GM23338 (cell line): ENCODE data around the gene HIVEP2. TPM values are rescaled to one million over a fixed set of nuclear protein-coding genes. Genes with fewer than 3 reads are reported as not detected.

Experiments
- ATAC-seq: fragments of 200-7000 bp; cut with Tn5 transposase; 3 replicates; pipeline ENCODE4 v1.9.1; 2020
- DNase-seq: peaks from one replicate; pipeline ENCODE4 v3.0.0-alpha.2; 2015; ENCODE audit warnings: low spot score
- H2AFZ ChIP-seq: fragments of 200-600 bp; sonication (generic); 2 replicates; pipeline ENCODE4 v1.8.0; 2016; ENCODE audit warnings: antibody characterized with exemption, mild to moderate bottlenecking, moderate library complexity
- H3F3A ChIP-seq: fragments of 200-600 bp; sonication (generic); replicated peaks from 2 replicates; pipeline ENCODE4 v1.8.0; 2017; ENCODE audit warnings: antibody characterized with exemption, mixed run types, low read depth
- H3K27ac ChIP-seq: fragments of 200-600 bp; sonication (generic); 2 replicates; pipeline ENCODE4 v1.6.1; 2016; ENCODE audit warnings: low read depth
- H3K27me3 ChIP-seq: fragments of 200-600 bp; sonication (generic); 2 replicates; pipeline ENCODE4 v1.8.0; 2016; ENCODE audit warnings: mild to moderate bottlenecking, mixed run types, moderate library complexity; ENCODE audit not compliant: insufficient read depth
- H3K36me3 ChIP-seq: fragments of 200-600 bp; sonication (generic); 2 replicates; pipeline ENCODE4 v1.8.0; 2016; ENCODE audit warnings: mild to moderate bottlenecking; ENCODE audit not compliant: insufficient read depth
- H3K4me1 ChIP-seq: fragments of 200-600 bp; sonication (generic); 2 replicates; pipeline ENCODE4 v1.8.0; 2016; ENCODE audit warnings: mild to moderate bottlenecking, moderate library complexity; ENCODE audit not compliant: insufficient read depth
- H3K4me2 ChIP-seq: fragments of 200-600 bp; sonication (generic); 2 replicates; pipeline ENCODE4 v1.7.1; 2017; ENCODE audit warnings: mixed run types
- H3K4me3 ChIP-seq: fragments of 200-600 bp; sonication (generic); 2 replicates; pipeline ENCODE4 v1.6.1; 2016; ENCODE audit warnings: mixed run types
- H3K79me2 ChIP-seq: fragments of 200-600 bp; sonication (generic); replicated peaks from 2 replicates; pipeline ENCODE4 v1.8.0; 2017; ENCODE audit warnings: mild to moderate bottlenecking; ENCODE audit not compliant: insufficient read depth
- H3K9me2 ChIP-seq: fragments of 200-600 bp; sonication (generic); 2 replicates; pipeline ENCODE4 v1.8.0; 2017; ENCODE audit not compliant: insufficient read depth
- H4K20me1 ChIP-seq: fragments of 200-600 bp; sonication (generic); replicated peaks from 2 replicates; pipeline ENCODE4 v1.8.0; 2017; ENCODE audit warnings: mild to moderate bottlenecking; ENCODE audit not compliant: insufficient read depth
- H3K27ac Mint-ChIP-seq: 2 replicates; pipeline ENCODE4 v1.8.0; 2020; ENCODE audit warnings: inconsistent platforms, mild to moderate bottlenecking, moderate library complexity, mixed read lengths
- H3K27me3 Mint-ChIP-seq: 3 replicates; pipeline ENCODE4 v1.8.0; 2022; ENCODE audit warnings: low read depth, mild to moderate bottlenecking, moderate library complexity, mixed read lengths, inconsistent platforms; ENCODE audit not compliant: insufficient read depth, poor library complexity
- H3K36me3 Mint-ChIP-seq: 3 replicates; pipeline ENCODE4 v1.8.0; 2021; ENCODE audit warnings: low read depth, mild to moderate bottlenecking, inconsistent platforms, moderate library complexity, mixed read lengths
- H3K4me1 Mint-ChIP-seq: 3 replicates; pipeline ENCODE4 v1.8.0; 2020; ENCODE audit warnings: mild to moderate bottlenecking, inconsistent platforms, mixed read lengths
- H3K4me3 Mint-ChIP-seq: 3 replicates; pipeline ENCODE4 v1.8.0; 2021; ENCODE audit warnings: moderate library complexity, mild to moderate bottlenecking, inconsistent platforms, mixed read lengths
- H3K9me3 Mint-ChIP-seq: 3 replicates; pipeline ENCODE4 v1.8.0; 2020; ENCODE audit warnings: moderate library complexity, mild to moderate bottlenecking, inconsistent platforms, mixed read lengths
- CREB1 ChIP-seq: fragments of 250-450 bp; sonication (Bioruptor Pico); IDR thresholded peaks from 2 replicates; pipeline ENCODE4 v1.5.0; 2020; ENCODE audit warnings: low read depth, mild to moderate bottlenecking, moderate library complexity
- CTCF ChIP-seq, 2 experiments: fragments of 200-600 bp in 1 of 2; sonication (generic) in 1 of 2; conservative IDR thresholded peaks; 2 replicates each; pipeline versions ENCODE4 v1.5.1 to v1.6.1; 2016 to 2017; ENCODE audit warnings: antibody characterized with exemption in 2 of 2, low read depth in 2 of 2, mild to moderate bottlenecking in 2 of 2, moderate library complexity in 1 of 2
- ETS1 ChIP-seq: IDR thresholded peaks from 2 replicates; pipeline ENCODE4 v1.6.1; 2016; ENCODE audit warnings: antibody characterized with exemption
- EZH2 ChIP-seq: fragments of 200-600 bp; sonication (generic); IDR thresholded peaks from one replicate; pipeline ENCODE4 v1.8.0; 2017; ENCODE audit warnings: antibody characterized with exemption, mild to moderate bottlenecking, low read depth; ENCODE audit not compliant: unreplicated experiment
- JUNB ChIP-seq: IDR thresholded peaks from one replicate; pipeline ENCODE4 v1.6.1; 2016; ENCODE audit warnings: antibody characterized with exemption; ENCODE audit not compliant: unreplicated experiment
- NANOG ChIP-seq: IDR thresholded peaks from 2 replicates; pipeline ENCODE4 v1.6.1; 2016; ENCODE audit warnings: antibody characterized with exemption, borderline replicate concordance
- POLR2AphosphoS5 ChIP-seq: IDR thresholded peaks from 2 replicates; pipeline ENCODE4 v1.6.1; 2016; ENCODE audit warnings: antibody characterized with exemption, low read depth
- REST ChIP-seq: IDR thresholded peaks from one replicate; pipeline ENCODE4 v1.6.1; 2018; ENCODE audit warnings: antibody characterized with exemption; ENCODE audit not compliant: unreplicated experiment
- STAT1 ChIP-seq: IDR thresholded peaks from one replicate; pipeline ENCODE4 v1.6.1; 2016; ENCODE audit warnings: antibody characterized with exemption; ENCODE audit not compliant: unreplicated experiment
- ZNF331 ChIP-seq: fragments of 250-450 bp; sonication (Bioruptor Pico); IDR thresholded peaks from 2 replicates; pipeline ENCODE4 v1.5.0; 2020; ENCODE audit warnings: low read depth, mild to moderate bottlenecking, moderate library complexity
- polyA plus RNA-seq: library from polyadenylated mRNA; unstranded; fragments of >200 nt; fragmentation: Nextera tagmentation; extraction: Ambion mirVana; gene quantifications from 2 replicates; pipeline ENCODE4 v1.2.1, GENCODE V29; 2016
- total RNA-seq: library from RNA; depleted of rRNA; stranded (reverse); fragments of >200 nt; shearing (Covaris generic); gene quantifications from 2 replicates; pipeline ENCODE4 v1.2.3, GENCODE V29; 2014
- TF ChIP-seq, protein P1 (sequence below): fragments of 250-450 bp; sonication (Bioruptor Pico); IDR thresholded peaks from 2 replicates; pipeline ENCODE4 v1.5.0; 2020; ENCODE audit warnings: mild to moderate bottlenecking, moderate library complexity

Gene HIVEP2
- total and polyA plus RNA-seq, 2 experiments from 2014 or later, result 1.5 to 7.4 TPM

GRCh38 chr6:142914937-142915697, 29.9 kb downstream of the HIVEP2 start:
- Histone ChIP-seq H4K20me1 (no peaks in the 10 kb centered on the region), H3K27me3 (no peaks in the 10 kb centered on the region), H3K79me2 (peaks cover 9% of the 10 kb centered on the region; the same call in 1 of the 2 replicates), H3F3A (no peaks in the 10 kb centered on the region), H3K36me3 (no peaks in the 10 kb centered on the region), H3K4me3 (no peak overlapping the region), H3K9me2 (no peaks in the 10 kb centered on the region; the same call in 1 of the 2 replicates), H3K4me1 (peaks cover 12% of the 10 kb centered on the region), H3K27ac (no peak overlapping the region), H2AFZ (no peak overlapping the region), H3K4me2 (no peak overlapping the region)
- H3K27me3 Mint-ChIP-seq, result no peaks in the 10 kb centered on the region
- DNase-seq, result no peak
- H3K4me3 Mint-ChIP-seq, result no peak overlapping the region
- H3K27ac Mint-ChIP-seq, result no peak overlapping the region
- TF ChIP-seq ETS1, result no peak
- no peak for TF ChIP-seq EZH2
- TF ChIP-seq ZNF331, result no peak
- no peak for TF ChIP-seq STAT1
- TF ChIP-seq REST, result no peak
- TF ChIP-seq, protein P1, sequence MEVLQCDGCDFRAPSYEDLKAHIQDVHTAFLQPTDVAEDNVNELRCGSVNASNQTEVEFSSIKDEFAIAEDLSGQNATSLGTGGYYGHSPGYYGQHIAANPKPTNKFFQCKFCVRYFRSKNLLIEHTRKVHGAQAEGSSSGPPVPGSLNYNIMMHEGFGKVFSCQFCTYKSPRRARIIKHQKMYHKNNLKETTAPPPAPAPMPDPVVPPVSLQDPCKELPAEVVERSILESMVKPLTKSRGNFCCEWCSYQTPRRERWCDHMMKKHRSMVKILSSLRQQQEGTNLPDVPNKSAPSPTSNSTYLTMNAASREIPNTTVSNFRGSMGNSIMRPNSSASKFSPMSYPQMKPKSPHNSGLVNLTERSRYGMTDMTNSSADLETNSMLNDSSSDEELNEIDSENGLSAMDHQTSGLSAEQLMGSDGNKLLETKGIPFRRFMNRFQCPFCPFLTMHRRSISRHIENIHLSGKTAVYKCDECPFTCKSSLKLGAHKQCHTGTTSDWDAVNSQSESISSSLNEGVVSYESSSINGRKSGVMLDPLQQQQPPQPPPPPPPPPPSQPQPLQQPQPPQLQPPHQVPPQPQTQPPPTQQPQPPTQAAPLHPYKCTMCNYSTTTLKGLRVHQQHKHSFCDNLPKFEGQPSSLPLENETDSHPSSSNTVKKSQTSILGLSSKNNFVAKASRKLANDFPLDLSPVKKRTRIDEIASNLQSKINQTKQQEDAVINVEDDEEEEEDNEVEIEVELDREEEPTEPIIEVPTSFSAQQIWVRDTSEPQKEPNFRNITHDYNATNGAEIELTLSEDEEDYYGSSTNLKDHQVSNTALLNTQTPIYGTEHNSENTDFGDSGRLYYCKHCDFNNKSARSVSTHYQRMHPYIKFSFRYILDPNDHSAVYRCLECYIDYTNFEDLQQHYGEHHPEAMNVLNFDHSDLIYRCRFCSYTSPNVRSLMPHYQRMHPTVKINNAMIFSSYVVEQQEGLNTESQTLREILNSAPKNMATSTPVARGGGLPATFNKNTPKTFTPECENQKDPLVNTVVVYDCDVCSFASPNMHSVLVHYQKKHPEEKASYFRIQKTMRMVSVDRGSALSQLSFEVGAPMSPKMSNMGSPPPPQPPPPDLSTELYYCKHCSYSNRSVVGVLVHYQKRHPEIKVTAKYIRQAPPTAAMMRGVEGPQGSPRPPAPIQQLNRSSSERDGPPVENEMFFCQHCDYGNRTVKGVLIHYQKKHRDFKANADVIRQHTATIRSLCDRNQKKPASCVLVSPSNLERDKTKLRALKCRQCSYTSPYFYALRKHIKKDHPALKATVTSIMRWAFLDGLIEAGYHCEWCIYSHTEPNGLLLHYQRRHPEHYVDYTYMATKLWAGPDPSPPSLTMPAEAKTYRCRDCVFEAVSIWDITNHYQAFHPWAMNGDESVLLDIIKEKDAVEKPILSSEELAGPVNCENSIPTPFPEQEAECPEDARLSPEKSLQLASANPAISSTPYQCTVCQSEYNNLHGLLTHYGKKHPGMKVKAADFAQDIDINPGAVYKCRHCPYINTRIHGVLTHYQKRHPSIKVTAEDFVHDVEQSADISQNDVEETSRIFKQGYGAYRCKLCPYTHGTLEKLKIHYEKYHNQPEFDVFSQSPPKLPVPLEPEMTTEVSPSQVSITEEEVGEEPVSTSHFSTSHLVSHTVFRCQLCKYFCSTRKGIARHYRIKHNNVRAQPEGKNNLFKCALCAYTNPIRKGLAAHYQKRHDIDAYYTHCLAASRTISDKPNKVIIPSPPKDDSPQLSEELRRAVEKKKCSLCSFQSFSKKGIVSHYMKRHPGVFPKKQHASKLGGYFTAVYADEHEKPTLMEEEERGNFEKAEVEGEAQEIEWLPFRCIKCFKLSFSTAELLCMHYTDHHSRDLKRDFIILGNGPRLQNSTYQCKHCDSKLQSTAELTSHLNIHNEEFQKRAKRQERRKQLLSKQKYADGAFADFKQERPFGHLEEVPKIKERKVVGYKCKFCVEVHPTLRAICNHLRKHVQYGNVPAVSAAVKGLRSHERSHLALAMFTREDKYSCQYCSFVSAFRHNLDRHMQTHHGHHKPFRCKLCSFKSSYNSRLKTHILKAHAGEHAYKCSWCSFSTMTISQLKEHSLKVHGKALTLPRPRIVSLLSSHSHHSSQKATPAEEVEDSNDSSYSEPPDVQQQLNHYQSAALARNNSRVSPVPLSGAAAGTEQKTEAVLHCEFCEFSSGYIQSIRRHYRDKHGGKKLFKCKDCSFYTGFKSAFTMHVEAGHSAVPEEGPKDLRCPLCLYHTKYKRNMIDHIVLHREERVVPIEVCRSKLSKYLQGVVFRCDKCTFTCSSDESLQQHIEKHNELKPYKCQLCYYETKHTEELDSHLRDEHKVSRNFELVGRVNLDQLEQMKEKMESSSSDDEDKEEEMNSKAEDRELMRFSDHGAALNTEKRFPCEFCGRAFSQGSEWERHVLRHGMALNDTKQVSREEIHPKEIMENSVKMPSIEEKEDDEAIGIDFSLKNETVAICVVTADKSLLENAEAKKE (CRISPR knock-in tag), result no peak
- TF ChIP-seq CREB1 (CRISPR knock-in tag), result no peak
- TF ChIP-seq POLR2AphosphoS5, result no peak
- no peak for TF ChIP-seq JUNB
- no peak for TF ChIP-seq NANOG
- no peak for TF ChIP-seq CTCF (conservative IDR thresholded peaks at IDR 0.05; ENCODE audit: low read depth in 2 of 2)
- H3K36me3 Mint-ChIP-seq, result peaks cover 22% of the 10 kb centered on the region
- peaks cover 20% of the 10 kb centered on the region for H3K4me1 Mint-ChIP-seq
- ATAC-seq, result peak; percentile 30; the same call in 2 of the 3 replicates
- H3K9me3 Mint-ChIP-seq, result peaks cover 16% of the 10 kb centered on the region
